K562 (cell line): ENCODE measurements around the gene JUNB. TPM values are rescaled to one million over a fixed set of nuclear protein-coding genes. Genes with fewer than 3 reads are reported as not detected.
A peak's percentile ranks its signal among the peaks of the same experiment; 100 is the strongest.

Source experiments
- BCL6 ChIP-seq: fragments of 250-450 bp; sonication (Bioruptor Pico); IDR thresholded peaks from 2 replicates; pipeline ENCODE4 v1.4.0; 2020
- BRD9 ChIP-seq: fragments of 450-650 bp; IDR thresholded peaks from 2 replicates; pipeline ENCODE4 v1.6.1; 2018; ENCODE audit warnings: low read depth; ENCODE audit not compliant: partially characterized antibody
- CC2D1A ChIP-seq: fragments of 450-650 bp; IDR thresholded peaks from 2 replicates; pipeline ENCODE4 v1.6.1; 2017; ENCODE audit warnings: mild to moderate bottlenecking
- EGR1 ChIP-seq: fragments of 450-650 bp; conservative IDR thresholded peaks from 2 replicates; pipeline ENCODE4 v1.6.1; 2017; ENCODE audit warnings: mild to moderate bottlenecking
- ETS2 ChIP-seq: IDR thresholded peaks from 2 replicates; pipeline ENCODE4 v1.6.1; 2016; ENCODE audit warnings: borderline replicate concordance, missing genetic modification characterization, mild to moderate bottlenecking, moderate library complexity, missing compliant biosample characterization; ENCODE audit not compliant: poor library complexity, severe bottlenecking
- KLF6 ChIP-seq: fragments of 250-450 bp; sonication (Bioruptor Pico); IDR thresholded peaks from 2 replicates; pipeline ENCODE4 v1.4.0; 2020; ENCODE audit warnings: mild to moderate bottlenecking, moderate library complexity, borderline replicate concordance
- MAZ ChIP-seq, 2 experiments: fragments of 450-650 bp in 1 of 2; sonication (generic) in 1 of 2; formaldehyde crosslinking; IDR thresholded peaks in 1 of 2; conservative IDR thresholded peaks in 1 of 2; 2 replicates each; pipeline versions ENCODE4 v1.4.0 to v1.5.0; 2020; ENCODE audit warnings: mild to moderate bottlenecking in 1 of 2, missing genetic modification reagents in 1 of 2
- MCM5 ChIP-seq: fragments of 450-650 bp; IDR thresholded peaks from 2 replicates; pipeline ENCODE4 v1.6.1; 2016; ENCODE audit warnings: low read depth
- POLR2AphosphoS5 ChIP-seq: IDR thresholded peaks from 2 replicates; pipeline ENCODE4 v1.6.1; 2011; ENCODE audit warnings: mild to moderate bottlenecking, low read depth, low read length, moderate library complexity; ENCODE audit not compliant: control insufficient read depth, insufficient read depth
- TCF7 ChIP-seq: sonication (generic); IDR thresholded peaks from 2 replicates; pipeline ENCODE4 v1.6.1; 2016; ENCODE audit warnings: antibody characterized with exemption, borderline replicate concordance
- TGIF2 ChIP-seq: sonication (generic); formaldehyde crosslinking; IDR thresholded peaks from 2 replicates; pipeline ENCODE4 v1.8.1; 2022; ENCODE audit warnings: mild to moderate bottlenecking, missing genetic modification reagents, moderate library complexity
- ZFP1 ChIP-seq: fragments of 450-650 bp; formaldehyde crosslinking; IDR thresholded peaks from 2 replicates; pipeline ENCODE4 v1.4.0; 2020; ENCODE audit warnings: mild to moderate bottlenecking, mixed read lengths
- ZNF146 ChIP-seq: IDR thresholded peaks from one replicate; pipeline ENCODE4 v1.6.1; 2018; ENCODE audit warnings: missing compliant biosample characterization; ENCODE audit not compliant: unreplicated experiment
- polyA plus RNA-seq, 8 experiments: library from polyadenylated mRNA; depleted of rRNA in 4 of 8; stranded (reverse) in 5 of 8; unstranded in 3 of 8; fragments of >200 nt; fragmentation: Nextera tagmentation in 2 of 8; fragmentation: Illumina TruSeq in 1 of 8; extraction: Ambion mirVana in 2 of 8; extraction: Trizol in 1 of 8; gene quantifications; 2 replicates each; pipeline versions ENCODE4 v1.2.1 to v1.2.3, GENCODE V29; 2011 to 2014; ENCODE audit warnings: inconsistent platforms in 1 of 8, missing spikeins in 1 of 8
- total RNA-seq, 7 experiments: library from RNA; depleted of rRNA in 6 of 7; stranded (reverse); fragments of >200 nt in 6 of 7; fragmentation: Illumina TruSeq in 2 of 7; extraction: Trizol in 2 of 7; gene quantifications; 2 replicates each; pipeline versions ENCODE4 v1.2.1 to v1.2.3, GENCODE V29; 2011 to 2021; ENCODE audit warnings: low replicate concordance in 1 of 7
- TF ChIP-seq, protein P1 (sequence below), 2 experiments: IDR thresholded peaks; 2 replicates each; pipeline ENCODE4 v1.6.1; 2011; ENCODE audit warnings: borderline replicate concordance in 1 of 2, control low read depth in 1 of 2, low read depth in 1 of 2, low read length in 1 of 2, mild to moderate bottlenecking in 1 of 2, mixed read lengths in 1 of 2, moderate library complexity in 1 of 2; ENCODE audit not compliant: insufficient read depth in 1 of 2, insufficient read length in 1 of 2, poor library complexity in 1 of 2, severe bottlenecking in 1 of 2; ENCODE audit errors: extremely low read depth in 1 of 2
- TF ChIP-seq, protein P2 (sequence below): sonication (generic); formaldehyde crosslinking; IDR thresholded peaks from 2 replicates; pipeline ENCODE4 v1.8.0; 2022; ENCODE audit warnings: mild to moderate bottlenecking, missing genetic modification reagents
- TF ChIP-seq, protein P3 (sequence below), 2 experiments: IDR thresholded peaks in 1 of 2; conservative IDR thresholded peaks in 1 of 2; 2 replicates each; pipeline ENCODE4 v1.6.1; 2016; ENCODE audit warnings: low read depth in 2 of 2, mild to moderate bottlenecking in 1 of 2, missing compliant biosample characterization in 1 of 2, missing genetic modification characterization in 1 of 2, moderate library complexity in 1 of 2
- TF ChIP-seq, protein P4 (sequence below): fragments of 250-450 bp; sonication (Bioruptor Pico); IDR thresholded peaks from 2 replicates; pipeline ENCODE4 v1.5.1; 2021; ENCODE audit warnings: mild to moderate bottlenecking

The JUNB gene
- total and polyA plus RNA-seq, 9 of the 15 experiments (the other 6 are each of a cell fraction or from before 2014, with no cell fraction given): 0.23 to 88.1 (median 13.1) TPM

DNA sequence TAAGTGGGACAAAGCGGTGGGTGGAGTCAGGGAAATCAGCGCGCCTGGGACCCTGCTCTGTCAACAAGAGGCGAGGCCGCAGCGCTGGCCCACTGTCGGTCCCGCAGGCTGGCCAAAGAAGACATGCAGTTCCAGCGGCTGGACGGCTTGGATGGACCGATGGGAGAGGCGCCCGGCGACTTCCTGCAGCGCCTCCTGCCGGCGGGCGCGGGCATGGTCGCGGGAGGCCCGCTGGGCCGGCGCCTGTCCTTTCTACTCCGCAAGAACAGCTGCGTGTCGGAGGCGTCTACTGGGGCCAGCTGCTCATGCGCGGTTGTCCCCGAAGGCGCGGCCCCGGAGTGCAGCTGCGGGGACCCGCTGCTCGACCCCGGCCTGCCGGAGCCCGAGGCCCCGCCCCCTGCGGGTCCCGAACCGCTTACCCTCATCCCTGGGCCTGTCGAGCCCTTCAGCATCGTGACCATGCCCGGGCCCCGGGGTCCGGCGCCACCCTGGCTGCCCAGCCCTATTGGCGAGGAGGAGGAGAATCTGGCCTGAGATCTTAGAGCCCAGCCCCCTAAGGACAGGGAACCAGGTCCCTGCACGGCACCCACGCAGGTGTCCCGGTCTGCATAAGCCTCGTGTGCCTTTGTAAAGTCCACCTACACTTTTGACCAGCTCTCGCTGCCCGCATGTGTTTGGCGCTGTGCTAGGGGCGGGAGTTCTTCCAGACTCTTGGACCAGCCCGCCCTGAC, 33.6 kb upstream of the JUNB start (continued):
- TF ChIP-seq ETS2 (no peak), MAZ (CRISPR knock-in tag; conservative IDR thresholded peaks at IDR 0.05 in 1 of 2, IDR thresholded peaks at IDR 0.05 in 1 of 2) (peak in 1 of 2 experiments; percentile 78; a peak in 2 of 4 replicates), EGR1 (0 out of 2 replicates have a peak, but pooled peaks have one; percentile 3), TGIF2 (CRISPR knock-in tag) (no peak), ZNF146 (CRISPR knock-in tag) (no peak), POLR2AphosphoS5 (no peak), CC2D1A (no peak), BCL6 (CRISPR knock-in tag) (no peak), MCM5 (no peak), BRD9 (no peak), KLF6 (no peak), TCF7 (no peak), ZFP1 (CRISPR knock-in tag) (no peak)
- TF ChIP-seq, protein P1, sequence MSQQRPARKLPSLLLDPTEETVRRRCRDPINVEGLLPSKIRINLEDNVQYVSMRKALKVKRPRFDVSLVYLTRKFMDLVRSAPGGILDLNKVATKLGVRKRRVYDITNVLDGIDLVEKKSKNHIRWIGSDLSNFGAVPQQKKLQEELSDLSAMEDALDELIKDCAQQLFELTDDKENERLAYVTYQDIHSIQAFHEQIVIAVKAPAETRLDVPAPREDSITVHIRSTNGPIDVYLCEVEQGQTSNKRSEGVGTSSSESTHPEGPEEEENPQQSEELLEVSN (IDR thresholded peaks at IDR 0.05; ENCODE audit: borderline replicate concordance in 1 of 2, extremely low read depth in 1 of 2, insufficient read depth in 1 of 2, insufficient read length in 1 of 2, low read depth in 1 of 2, low read length in 1 of 2, poor library complexity in 1 of 2, severe bottlenecking in 1 of 2): peak; percentile 41 to 49
- TF ChIP-seq, protein P2, sequence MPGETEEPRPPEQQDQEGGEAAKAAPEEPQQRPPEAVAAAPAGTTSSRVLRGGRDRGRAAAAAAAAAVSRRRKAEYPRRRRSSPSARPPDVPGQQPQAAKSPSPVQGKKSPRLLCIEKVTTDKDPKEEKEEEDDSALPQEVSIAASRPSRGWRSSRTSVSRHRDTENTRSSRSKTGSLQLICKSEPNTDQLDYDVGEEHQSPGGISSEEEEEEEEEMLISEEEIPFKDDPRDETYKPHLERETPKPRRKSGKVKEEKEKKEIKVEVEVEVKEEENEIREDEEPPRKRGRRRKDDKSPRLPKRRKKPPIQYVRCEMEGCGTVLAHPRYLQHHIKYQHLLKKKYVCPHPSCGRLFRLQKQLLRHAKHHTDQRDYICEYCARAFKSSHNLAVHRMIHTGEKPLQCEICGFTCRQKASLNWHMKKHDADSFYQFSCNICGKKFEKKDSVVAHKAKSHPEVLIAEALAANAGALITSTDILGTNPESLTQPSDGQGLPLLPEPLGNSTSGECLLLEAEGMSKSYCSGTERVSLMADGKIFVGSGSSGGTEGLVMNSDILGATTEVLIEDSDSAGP (CRISPR knock-in tag): no peak
- TF ChIP-seq, protein P3, sequence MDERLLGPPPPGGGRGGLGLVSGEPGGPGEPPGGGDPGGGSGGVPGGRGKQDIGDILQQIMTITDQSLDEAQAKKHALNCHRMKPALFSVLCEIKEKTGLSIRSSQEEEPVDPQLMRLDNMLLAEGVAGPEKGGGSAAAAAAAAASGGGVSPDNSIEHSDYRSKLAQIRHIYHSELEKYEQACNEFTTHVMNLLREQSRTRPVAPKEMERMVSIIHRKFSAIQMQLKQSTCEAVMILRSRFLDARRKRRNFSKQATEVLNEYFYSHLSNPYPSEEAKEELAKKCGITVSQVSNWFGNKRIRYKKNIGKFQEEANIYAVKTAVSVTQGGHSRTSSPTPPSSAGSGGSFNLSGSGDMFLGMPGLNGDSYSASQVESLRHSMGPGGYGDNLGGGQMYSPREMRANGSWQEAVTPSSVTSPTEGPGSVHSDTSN (CRISPR knock-in tag; IDR thresholded peaks at IDR 0.05; ENCODE audit: low read depth): no peak
- TF ChIP-seq, protein P3 (tag; conservative IDR thresholded peaks at IDR 0.05; ENCODE audit: low read depth): no peak
- TF ChIP-seq, protein P4, sequence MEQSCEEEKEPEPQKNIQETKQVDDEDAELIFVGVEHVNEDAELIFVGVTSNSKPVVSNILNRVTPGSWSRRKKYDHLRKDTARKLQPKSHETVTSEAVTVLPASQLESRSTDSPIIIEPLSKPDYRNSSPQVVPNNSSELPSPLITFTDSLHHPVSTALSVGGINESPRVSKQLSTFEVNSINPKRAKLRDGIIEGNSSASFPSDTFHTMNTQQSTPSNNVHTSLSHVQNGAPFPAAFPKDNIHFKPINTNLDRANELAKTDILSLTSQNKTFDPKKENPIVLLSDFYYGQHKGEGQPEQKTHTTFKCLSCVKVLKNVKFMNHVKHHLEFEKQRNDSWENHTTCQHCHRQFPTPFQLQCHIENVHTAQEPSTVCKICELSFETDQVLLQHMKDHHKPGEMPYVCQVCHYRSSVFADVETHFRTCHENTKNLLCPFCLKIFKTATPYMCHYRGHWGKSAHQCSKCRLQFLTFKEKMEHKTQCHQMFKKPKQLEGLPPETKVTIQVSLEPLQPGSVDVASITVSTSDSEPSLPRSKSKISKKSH (CRISPR knock-in tag): no peak
